ENCODE results near the gene TNRC18.
A peak's percentile ranks its signal among the peaks of the same experiment; 100 is the strongest.

TNRC18 gene

GRCh38 chr7:5387711-5388245, 35.9 kb downstream of the TNRC18 start:
- H3K4me1 ChIP-seq (ENCODE audit: control insufficient read depth, insufficient read depth, low read length), result peaks cover 31% of the 10 kb centered on the region
- no peak overlapping the region for H3K9ac ChIP-seq (ENCODE audit: low read length in 2 of 2)
- peaks cover 9 to 25% of the 10 kb centered on the region in 2 donors for H3K36me3 ChIP-seq (ENCODE audit: control insufficient read depth in 2 of 2, insufficient read depth in 2 of 2, low read length in 2 of 2)
- no peak overlapping the region for H3K4me3 ChIP-seq (ENCODE audit: low read length in 2 of 2)
- no peaks in the 10 kb centered on the region for H3K9me3 ChIP-seq (ENCODE audit: control insufficient read depth in 2 of 2, low read length in 2 of 2)
- no peaks in the 10 kb centered on the region for H3K27me3 ChIP-seq (ENCODE audit: control insufficient read depth in 1 of 2, insufficient read depth in 2 of 2, low read length in 2 of 2)
- no peak overlapping the region for H3K27ac ChIP-seq (ENCODE audit: low read length)

- H3K4me3 ChIP-seq (ENCODE audit: low read length in 2 of 2), result peak overlapping the region in 1 of 2 donors; percentile 29
- H3K9me3 ChIP-seq (ENCODE audit: control insufficient read depth in 2 of 2, low read length in 2 of 2), result no peaks in the 10 kb centered on the region
- H3K4me1 ChIP-seq (ENCODE audit: control insufficient read depth, insufficient read depth, low read length), result peaks cover 52% of the 10 kb centered on the region
- no peaks in the 10 kb centered on the region for H3K27me3 ChIP-seq (ENCODE audit: control insufficient read depth in 1 of 2, insufficient read depth in 2 of 2, low read length in 2 of 2)
- no peak overlapping the region for H3K9ac ChIP-seq (ENCODE audit: low read length in 2 of 2)
- H3K27ac ChIP-seq (ENCODE audit: low read length), result no peak overlapping the region
- peaks cover 9 to 17% of the 10 kb centered on the region in 2 donors for H3K36me3 ChIP-seq (ENCODE audit: control insufficient read depth in 2 of 2, insufficient read depth in 2 of 2, low read length in 2 of 2)
These were observed 39.0 kb downstream of the TNRC18 start for GRCh38 chr7:5384618-5385017.

- peak overlapping the region; percentile 18 for H3K27ac ChIP-seq (ENCODE audit: low read length)
- H3K9me3 ChIP-seq (ENCODE audit: control insufficient read depth in 2 of 2, low read length in 2 of 2), result no peaks in the 10 kb centered on the region
- no peaks in the 10 kb centered on the region for H3K27me3 ChIP-seq (ENCODE audit: control insufficient read depth in 1 of 2, insufficient read depth in 2 of 2, low read length in 2 of 2)
- H3K36me3 ChIP-seq (ENCODE audit: control insufficient read depth in 2 of 2, insufficient read depth in 2 of 2, low read length in 2 of 2), result peaks cover 9 to 17% of the 10 kb centered on the region in 2 donors
- no peak overlapping the region for H3K9ac ChIP-seq (ENCODE audit: low read length in 2 of 2)
- H3K4me1 ChIP-seq (ENCODE audit: control insufficient read depth, insufficient read depth, low read length), result peaks cover 57% of the 10 kb centered on the region
- H3K4me3 ChIP-seq (ENCODE audit: low read length in 2 of 2), result peak overlapping the region in 1 of 2 donors; percentile 49
These were observed 40.1 kb downstream of the TNRC18 start for GRCh38 chr7:5383314-5384098.

- H3K9ac ChIP-seq (ENCODE audit: low read length in 2 of 2), result no peak overlapping the region
- peak overlapping the region in 1 of 2 donors; percentile 49 for H3K4me3 ChIP-seq (ENCODE audit: low read length in 2 of 2)
- H3K27me3 ChIP-seq (ENCODE audit: control insufficient read depth in 1 of 2, insufficient read depth in 2 of 2, low read length in 2 of 2), result no peaks in the 10 kb centered on the region
- peak overlapping the region; percentile 11 for H3K27ac ChIP-seq (ENCODE audit: low read length)
- H3K9me3 ChIP-seq (ENCODE audit: control insufficient read depth in 2 of 2, low read length in 2 of 2), result no peaks in the 10 kb centered on the region
- peaks cover 59% of the 10 kb centered on the region for H3K4me1 ChIP-seq (ENCODE audit: control insufficient read depth, insufficient read depth, low read length)
- peaks cover 7 to 10% of the 10 kb centered on the region in 2 donors for H3K36me3 ChIP-seq (ENCODE audit: control insufficient read depth in 2 of 2, insufficient read depth in 2 of 2, low read length in 2 of 2)
These were observed 41.2 kb downstream of the TNRC18 start for GRCh38 chr7:5382281-5382892.

GRCh38 chr7:5381071-5381772, 42.4 kb downstream of the TNRC18 start:
- H3K9me3 ChIP-seq (ENCODE audit: control insufficient read depth in 2 of 2, low read length in 2 of 2), result no peaks in the 10 kb centered on the region
- peaks cover 3 to 11% of the 10 kb centered on the region in 2 donors for H3K36me3 ChIP-seq (ENCODE audit: control insufficient read depth in 2 of 2, insufficient read depth in 2 of 2, low read length in 2 of 2)
- H3K4me3 ChIP-seq (ENCODE audit: low read length in 2 of 2), result peak overlapping the region in 1 of 2 donors; percentile 15
- H3K27me3 ChIP-seq (ENCODE audit: control insufficient read depth in 1 of 2, insufficient read depth in 2 of 2, low read length in 2 of 2), result no peaks in the 10 kb centered on the region
- H3K4me1 ChIP-seq (ENCODE audit: control insufficient read depth, insufficient read depth, low read length), result peaks cover 61% of the 10 kb centered on the region
- H3K9ac ChIP-seq (ENCODE audit: low read length in 2 of 2), result no peak overlapping the region
- peak overlapping the region; percentile 37 for H3K27ac ChIP-seq (ENCODE audit: low read length)

GRCh38 chr7:5380350-5381070, 43.1 kb downstream of the TNRC18 start:
- Histone ChIP-seq H3K4me1 (ENCODE audit: control insufficient read depth, insufficient read depth, low read length) (peaks cover 61% of the 10 kb centered on the region), H3K36me3 (ENCODE audit: control insufficient read depth in 2 of 2, insufficient read depth in 2 of 2, low read length in 2 of 2) (peaks cover 6 to 13% of the 10 kb centered on the region in 2 donors), H3K9me3 (ENCODE audit: control insufficient read depth in 2 of 2, low read length in 2 of 2) (no peaks in the 10 kb centered on the region), H3K9ac (ENCODE audit: low read length in 2 of 2) (no peak overlapping the region), H3K4me3 (ENCODE audit: low read length in 2 of 2) (no peak overlapping the region), H3K27me3 (ENCODE audit: control insufficient read depth in 1 of 2, insufficient read depth in 2 of 2, low read length in 2 of 2) (no peaks in the 10 kb centered on the region), H3K27ac (ENCODE audit: low read length) (peak overlapping the region; percentile 37)

- Histone ChIP-seq H3K9ac (ENCODE audit: low read length in 2 of 2) (no peak overlapping the region), H3K27ac (ENCODE audit: low read length) (no peak overlapping the region), H3K27me3 (ENCODE audit: control insufficient read depth in 1 of 2, insufficient read depth in 2 of 2, low read length in 2 of 2) (no peaks in the 10 kb centered on the region), H3K9me3 (ENCODE audit: control insufficient read depth in 2 of 2, low read length in 2 of 2) (no peaks in the 10 kb centered on the region), H3K4me1 (ENCODE audit: control insufficient read depth, insufficient read depth, low read length) (peaks cover 56% of the 10 kb centered on the region), H3K4me3 (ENCODE audit: low read length in 2 of 2) (no peak overlapping the region), H3K36me3 (ENCODE audit: control insufficient read depth in 2 of 2, insufficient read depth in 2 of 2, low read length in 2 of 2) (peaks cover 7 to 14% of the 10 kb centered on the region in 2 donors)
These were observed 44.1 kb downstream of the TNRC18 start for GRCh38 chr7:5379546-5379945.

GRCh38 chr7:5377816-5378215, 45.8 kb downstream of the TNRC18 start:
- no peaks in the 10 kb centered on the region for H3K27me3 ChIP-seq (ENCODE audit: control insufficient read depth in 1 of 2, insufficient read depth in 2 of 2, low read length in 2 of 2)
- peaks cover 14 to 21% of the 10 kb centered on the region in 2 donors for H3K36me3 ChIP-seq (ENCODE audit: control insufficient read depth in 2 of 2, insufficient read depth in 2 of 2, low read length in 2 of 2)
- no peak overlapping the region for H3K4me3 ChIP-seq (ENCODE audit: low read length in 2 of 2)
- H3K4me1 ChIP-seq (ENCODE audit: control insufficient read depth, insufficient read depth, low read length), result peaks cover 42% of the 10 kb centered on the region
- H3K27ac ChIP-seq (ENCODE audit: low read length), result no peak overlapping the region
- H3K9ac ChIP-seq (ENCODE audit: low read length in 2 of 2), result no peak overlapping the region
- H3K9me3 ChIP-seq (ENCODE audit: control insufficient read depth in 2 of 2, low read length in 2 of 2), result no peaks in the 10 kb centered on the region

- Histone ChIP-seq H3K9ac (ENCODE audit: low read length in 2 of 2) (no peak overlapping the region), H3K4me1 (ENCODE audit: control insufficient read depth, insufficient read depth, low read length) (peaks cover 36% of the 10 kb centered on the region), H3K36me3 (ENCODE audit: control insufficient read depth in 2 of 2, insufficient read depth in 2 of 2, low read length in 2 of 2) (peaks cover 14 to 22% of the 10 kb centered on the region in 2 donors), H3K9me3 (ENCODE audit: control insufficient read depth in 2 of 2, low read length in 2 of 2) (no peaks in the 10 kb centered on the region), H3K27ac (ENCODE audit: low read length) (no peak overlapping the region), H3K27me3 (ENCODE audit: control insufficient read depth in 1 of 2, insufficient read depth in 2 of 2, low read length in 2 of 2) (no peaks in the 10 kb centered on the region), H3K4me3 (ENCODE audit: low read length in 2 of 2) (no peak overlapping the region)
These were observed 46.4 kb downstream of the TNRC18 start for GRCh38 chr7:5377279-5377678.

- no peaks in the 10 kb centered on the region for H3K9me3 ChIP-seq (ENCODE audit: control insufficient read depth in 2 of 2, low read length in 2 of 2)
- H3K4me3 ChIP-seq (ENCODE audit: low read length in 2 of 2), result no peak overlapping the region
- H3K36me3 ChIP-seq (ENCODE audit: control insufficient read depth in 2 of 2, insufficient read depth in 2 of 2, low read length in 2 of 2), result peaks cover 22 to 29% of the 10 kb centered on the region in 2 donors
- no peak overlapping the region for H3K9ac ChIP-seq (ENCODE audit: low read length in 2 of 2)
- H3K27ac ChIP-seq (ENCODE audit: low read length), result no peak overlapping the region
- H3K4me1 ChIP-seq (ENCODE audit: control insufficient read depth, insufficient read depth, low read length), result peaks cover 24% of the 10 kb centered on the region
- H3K27me3 ChIP-seq (ENCODE audit: control insufficient read depth in 1 of 2, insufficient read depth in 2 of 2, low read length in 2 of 2), result no peaks in the 10 kb centered on the region
These were observed 47.7 kb downstream of the TNRC18 start for GRCh38 chr7:5375925-5376324.
